GM18951 (cell line): ENCODE measurements around the gene RUBCNL.
"Not testable (repeated sequence)": the region's sequence is repeated elsewhere in the genome, so short reads cannot be mapped to it uniquely, and the experiment has no call there.

Experiments
- POLR2A ChIP-seq: IDR thresholded peaks from 4 replicates; pipeline ENCODE4 v1.6.1; 2011; ENCODE audit warnings: mild to moderate bottlenecking; ENCODE audit not compliant: insufficient read length, insufficient read depth; ENCODE audit errors: extremely low read depth
- in situ Hi-C: fragments of 300-500 bp; cut with MboI; formaldehyde crosslinking; loops from one replicate; pipeline ENCODE4 v1.12.0; 2022; ENCODE audit warnings: low sequenced_read_pairs, mixed read lengths, inconsistent platforms; ENCODE audit not compliant: unreplicated experiment

Gene RUBCNL

GRCh38 chr13:46386392-46387063 is 524 bp downstream of the RUBCNL start:
- no peak for TF ChIP-seq POLR2A
- in situ Hi-C loops = no loop called here

GRCh38 chr13:46385946-46386345 is 1.1 kb downstream of the RUBCNL start:
- no peak for TF ChIP-seq POLR2A
- in situ Hi-C loops = no loop called here

GRCh38 chr13:46383383-46383782 is 3.7 kb downstream of the RUBCNL start:
- TF ChIP-seq POLR2A = no peak
- in situ Hi-C loops = no loop called here

- in situ Hi-C loops = no loop called here
- TF ChIP-seq POLR2A = no peak
These were observed 4.8 kb downstream of the RUBCNL start for GRCh38 chr13:46382224-46382623.

- TF ChIP-seq POLR2A = no peak
- in situ Hi-C loops = no loop called here
These were observed 6.8 kb downstream of the RUBCNL start for GRCh38 chr13:46380242-46380641.

- in situ Hi-C loops = no loop called here
- no peak for TF ChIP-seq POLR2A
These were observed 7.4 kb downstream of the RUBCNL start for GRCh38 chr13:46379611-46380010.

GRCh38 chr13:46378411-46378810 is 8.6 kb downstream of the RUBCNL start:
- in situ Hi-C loops = no loop called here

GRCh38 chr13:46377554-46377953 is 9.5 kb downstream of the RUBCNL start:
- in situ Hi-C loops = no loop called here
- TF ChIP-seq POLR2A = no peak

More at GRCh38 chr13:46378411-46378810, 8.6 kb downstream of the RUBCNL start:
- TF ChIP-seq POLR2A = no peak

- no peak for TF ChIP-seq POLR2A
- in situ Hi-C loops = no loop called here
These were observed 12.3 kb downstream of the RUBCNL start for GRCh38 chr13:46374710-46375109.

GRCh38 chr13:46373623-46374022 is 13.4 kb downstream of the RUBCNL start:
- in situ Hi-C loops = no loop called here
- no peak for TF ChIP-seq POLR2A

- in situ Hi-C loops = not testable (repeated sequence)
These were observed 14.1 kb downstream of the RUBCNL start for GRCh38 chr13:46372938-46373337.

- TF ChIP-seq POLR2A = no peak
- in situ Hi-C loops = no loop called here
These were observed 15.0 kb downstream of the RUBCNL start for GRCh38 chr13:46372071-46372470.

- in situ Hi-C loops = no loop called here
- TF ChIP-seq POLR2A = no peak
These were observed 17.4 kb downstream of the RUBCNL start for GRCh38 chr13:46369506-46370277.
